NOMO-1 treated with DMSO at 0.1 percent for 48 hours (cell line): Measurements from ENCODE around the gene DTX4.
"Not testable (repeated sequence)": the region's sequence is repeated elsewhere in the genome, so short reads cannot be mapped to it uniquely, and the experiment has no call there.

Experiments used
- DNase-seq: peaks from one replicate; lab custom pipeline; 2025; ENCODE audit not compliant: unreplicated experiment; lab: John Stamatoyannopoulos, UW

DTX4 gene

GRCh38 chr11:59171508-59172322 lies at the start of gene DTX4:
TSS of gene DTX4 (plus strand) at chr11:59172132. CDS start at chr11:59172596, 464 bp downstream.
- DNase-seq, result peak; percentile 85

- peak; percentile 57 for DNase-seq
These were observed 36.1 kb upstream of the DTX4 start for GRCh38 chr11:59135648-59136461.

DNA sequence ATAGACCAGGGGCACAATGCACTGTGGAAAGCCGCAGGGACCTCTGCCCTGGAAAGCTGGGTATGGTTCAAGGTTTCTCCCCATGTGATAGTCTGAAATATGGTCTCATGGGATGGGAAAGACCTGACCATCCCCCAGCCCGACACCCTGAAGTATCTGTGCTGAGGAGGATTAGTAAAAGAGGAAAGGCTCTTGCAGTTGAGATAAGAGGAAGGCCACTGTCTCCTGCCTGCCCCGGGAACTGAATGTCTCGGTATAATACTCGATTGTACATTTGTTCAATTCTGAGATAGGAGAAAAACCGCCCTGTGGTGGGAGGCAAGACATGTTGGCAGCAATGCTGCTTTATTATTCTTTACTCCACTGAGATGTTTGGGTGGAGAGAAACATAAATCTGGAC lies 35.4 kb upstream of the DTX4 start:
- DNase-seq, result not testable (repeated sequence)

- no peak for DNase-seq
These were observed 34.7 kb upstream of the DTX4 start for GRCh38 chr11:59137190-59137589.

- no peak for DNase-seq
These were observed 33.3 kb upstream of the DTX4 start for GRCh38 chr11:59138643-59139042.

DNA sequence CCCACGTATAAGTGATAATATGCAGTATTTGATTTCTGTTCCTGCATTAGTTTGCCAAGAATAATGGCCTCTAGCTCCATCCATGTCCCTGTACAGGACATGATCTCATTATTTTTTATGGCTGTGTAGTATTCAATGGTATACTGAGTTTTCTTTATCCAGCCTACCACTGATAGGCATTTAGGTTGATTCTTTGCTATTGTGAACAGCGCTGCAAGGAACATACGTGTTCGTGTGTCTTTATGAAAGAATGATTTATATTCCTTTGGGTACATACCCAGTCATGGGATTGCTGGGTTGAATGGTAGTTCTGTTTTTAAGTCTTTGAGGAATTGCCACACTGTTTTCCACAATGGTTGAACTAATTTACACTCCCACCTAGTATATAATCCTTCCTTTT lies 30.7 kb upstream of the DTX4 start:
- no peak for DNase-seq

- DNase-seq, result peak; percentile 40
These were observed 30.1 kb upstream of the DTX4 start for GRCh38 chr11:59141673-59142460.

DNA sequence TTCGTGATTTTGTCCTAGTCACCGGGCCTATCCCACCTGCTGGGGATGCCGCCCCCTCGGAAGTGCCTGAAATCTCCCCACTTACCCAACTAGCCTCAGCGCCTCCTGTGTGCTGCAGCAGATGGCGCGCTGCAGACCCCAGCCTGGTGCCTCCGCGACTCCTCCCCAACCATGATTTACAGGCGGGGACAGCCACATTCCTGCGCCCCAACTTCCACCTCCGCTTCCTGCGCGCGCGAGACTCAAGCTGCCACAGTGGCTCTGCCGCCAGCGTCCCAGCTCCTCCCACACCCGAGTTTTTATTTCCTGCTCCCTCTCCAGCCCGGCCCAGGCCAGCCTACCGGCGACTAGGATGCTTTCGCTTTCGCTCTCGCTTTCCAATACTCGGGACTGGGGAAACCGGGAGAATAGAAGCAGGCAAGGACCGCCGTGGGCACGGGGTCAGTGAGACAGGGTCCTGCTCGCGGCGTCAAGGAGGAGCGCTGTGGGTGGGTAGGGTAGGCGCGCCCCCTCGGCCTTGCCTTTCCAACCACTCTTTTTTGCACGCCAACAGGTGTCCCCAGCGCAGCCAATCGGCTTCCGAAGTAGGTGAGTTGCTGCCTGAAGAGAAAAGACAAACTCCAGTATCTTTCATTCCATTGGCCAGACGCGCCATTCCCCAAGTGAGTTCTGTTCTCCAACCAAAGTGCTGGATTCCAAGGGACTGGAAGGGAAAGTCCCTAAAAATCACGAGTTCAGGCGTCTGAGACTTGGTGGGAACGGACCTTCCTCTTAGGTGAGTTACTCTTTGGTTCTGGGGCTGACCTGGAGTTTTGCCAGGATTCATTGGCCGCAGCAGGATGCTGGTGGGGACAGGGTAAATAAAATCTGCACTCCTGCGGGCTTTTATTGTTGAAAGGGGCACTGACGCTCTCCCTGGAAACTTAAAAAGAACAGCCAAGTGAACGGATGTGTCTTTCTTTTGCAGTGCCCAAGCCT lies 29.1 kb upstream of the DTX4 start, which contains the start of gene FAM111A:
Gene FAM111A (plus strand): TSS at position 327 of the 978 bp plus-strand sequence. CDS start 6,017 bp downstream, outside the sequence.
- DNase-seq, result peak; percentile 91

GRCh38 chr11:59144096-59144495 lies 27.8 kb upstream of the DTX4 start:
- DNase-seq, result no peak

DNA sequence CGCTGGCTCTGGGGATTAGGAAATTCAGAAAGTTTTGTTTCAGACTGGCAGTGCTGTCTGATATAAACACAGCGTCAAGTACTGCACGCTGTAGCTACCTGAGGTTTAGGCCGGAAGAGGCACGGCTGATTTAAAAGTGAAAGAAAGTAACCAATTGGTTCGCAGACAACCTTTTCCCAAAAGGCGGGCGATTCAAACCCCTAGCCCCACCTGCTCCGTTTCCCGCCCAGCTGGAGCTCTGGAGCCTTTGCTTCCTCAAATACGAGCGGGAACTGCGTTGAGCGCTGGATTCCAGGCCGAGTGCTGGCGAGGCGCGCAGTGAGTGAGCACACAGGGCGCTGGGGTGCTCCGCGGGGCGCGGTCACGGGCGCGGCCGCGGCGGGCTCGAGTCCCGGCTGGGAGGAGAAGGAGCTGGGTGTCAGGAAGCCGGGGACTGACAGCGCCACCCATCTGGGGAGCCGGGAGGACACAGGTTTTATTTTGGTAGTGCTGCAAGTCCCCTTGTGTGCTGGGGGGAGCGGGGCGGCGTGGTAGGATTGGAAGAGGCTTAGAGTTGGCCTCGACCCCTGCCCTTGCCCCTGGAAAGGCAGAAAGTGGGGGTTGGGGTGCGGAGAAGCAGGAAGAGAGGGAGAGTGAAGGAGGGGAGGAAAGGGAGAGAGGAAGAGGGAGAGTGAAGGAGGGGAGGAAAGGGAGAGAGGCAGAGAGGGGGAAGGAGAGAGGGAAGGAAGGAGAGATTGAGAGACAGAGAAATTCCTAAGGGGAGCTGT lies 27.2 kb upstream of the DTX4 start:
- DNase-seq, result peak; percentile 94

- DNase-seq, result peak; percentile 85
These were observed 26.4 kb upstream of the DTX4 start for GRCh38 chr11:59145534-59145933.

- DNase-seq, result no peak
These were observed 20.2 kb upstream of the DTX4 start for GRCh38 chr11:59151761-59152160.

DNA sequence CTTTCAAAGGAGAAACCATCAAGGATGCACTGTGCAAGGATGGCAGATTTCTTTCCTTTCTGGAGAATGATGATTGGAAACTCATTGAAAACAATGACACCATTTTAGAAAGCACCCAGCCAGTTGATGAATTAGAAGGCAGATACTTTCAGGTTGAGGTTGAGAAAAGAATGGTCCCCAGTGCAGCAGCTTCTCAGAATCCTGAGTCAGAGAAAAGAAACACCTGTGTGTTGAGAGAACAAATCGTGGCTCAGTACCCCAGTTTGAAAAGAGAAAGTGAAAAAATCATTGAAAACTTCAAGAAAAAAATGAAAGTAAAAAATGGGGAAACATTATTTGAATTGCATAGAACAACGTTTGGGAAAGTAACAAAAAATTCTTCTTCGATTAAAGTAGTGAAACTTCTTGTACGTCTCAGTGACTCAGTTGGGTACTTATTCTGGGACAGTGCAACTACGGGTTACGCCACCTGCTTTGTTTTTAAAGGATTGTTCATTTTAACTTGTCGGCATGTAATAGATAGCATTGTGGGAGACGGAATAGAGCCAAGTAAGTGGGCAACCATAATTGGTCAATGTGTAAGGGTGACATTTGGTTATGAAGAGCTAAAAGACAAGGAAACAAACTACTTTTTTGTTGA lies 19.5 kb upstream of the DTX4 start:
- no peak for DNase-seq

- no peak for DNase-seq
These were observed 17.3 kb upstream of the DTX4 start for GRCh38 chr11:59154610-59155009.

DNA sequence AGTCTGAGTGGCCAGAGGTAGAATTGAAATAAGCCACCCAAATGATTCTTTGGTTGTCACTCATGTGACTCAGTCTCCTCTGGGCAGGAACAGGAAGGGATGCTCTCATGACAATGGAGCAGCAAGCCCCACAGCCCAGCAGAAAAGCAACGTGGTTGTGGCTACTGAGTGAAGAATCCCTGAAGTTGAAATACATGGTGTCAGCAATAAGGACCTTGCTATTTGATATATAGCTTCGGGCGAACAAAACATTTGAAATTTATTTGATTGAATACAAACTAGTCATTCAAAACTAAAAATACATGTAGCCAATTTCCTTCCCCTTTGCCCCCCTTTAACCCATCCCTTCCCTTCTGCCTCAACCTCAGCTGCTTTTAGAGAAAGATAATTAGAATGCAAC lies 14.5 kb upstream of the DTX4 start:
- DNase-seq, result no peak

DNA sequence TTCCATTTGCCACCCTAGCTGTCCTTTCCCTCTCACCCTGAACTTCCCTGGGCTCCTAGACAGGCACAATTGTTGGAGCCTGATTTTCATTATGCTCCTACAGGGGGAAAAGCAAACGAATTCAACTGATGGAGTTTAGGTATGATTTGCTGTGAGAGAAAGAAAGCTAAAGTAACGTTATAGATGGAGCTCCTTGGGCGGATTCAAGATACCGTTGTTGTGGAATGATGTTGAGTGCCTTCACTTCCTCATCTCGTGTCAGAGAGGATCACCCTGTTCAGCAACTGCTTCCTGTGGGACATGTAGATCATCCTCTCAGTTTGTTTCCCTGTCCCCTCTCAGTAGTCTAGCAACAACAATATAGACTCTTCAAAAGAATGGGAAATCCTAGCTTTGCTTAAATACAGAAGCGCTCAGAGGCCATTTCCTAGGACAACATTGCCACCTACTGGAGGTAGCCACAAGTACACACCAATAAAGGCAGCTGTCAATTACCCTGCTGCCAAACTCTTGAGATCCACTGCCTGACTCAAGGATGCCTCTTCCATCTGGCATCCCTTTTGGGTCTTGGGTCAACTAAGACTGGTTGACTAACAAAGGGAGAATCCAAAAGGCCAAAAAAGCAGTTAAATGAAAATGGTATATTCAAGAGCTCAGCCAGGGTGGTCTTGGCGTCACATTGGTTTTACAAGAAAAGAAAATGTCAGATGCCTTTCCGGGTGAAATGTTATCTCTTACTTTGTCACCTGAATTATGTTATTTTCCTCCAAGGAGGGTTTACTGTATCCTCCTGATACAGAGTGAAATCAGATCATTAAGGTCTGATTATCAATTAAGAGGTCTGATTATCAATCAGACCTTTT lies 13.5 kb upstream of the DTX4 start:
- DNase-seq, result peak; percentile 79

GRCh38 chr11:59164028-59164427 lies 7.9 kb upstream of the DTX4 start:
- DNase-seq, result no peak
